Measurements from ENCODE around the gene LIN54.
"Not testable (repeated sequence)": the region's sequence is repeated elsewhere in the genome, so short reads cannot be mapped to it uniquely, and the experiment has no call there.

LIN54 gene

GRCh38 chr4:83012200-83012686 is 1.6 kb upstream of the LIN54 start:
- peak; percentile 16 for DNase-seq (ENCODE audit: low spot score)

GRCh38 chr4:83011689-83012199 is 1.1 kb upstream of the LIN54 start:
- DNase-seq (ENCODE audit: low spot score), result peak; percentile 21

- DNase-seq (ENCODE audit: low spot score), result peak; percentile 42
Observed at GRCh38 chr4:83010111-83010521, 507 bp downstream of the LIN54 start.

- no peak for DNase-seq (ENCODE audit: low spot score)
Observed at GRCh38 chr4:83009529-83009928, 1.1 kb downstream of the LIN54 start.

GRCh38 chr4:83003044-83003791 is 7.4 kb downstream of the LIN54 start:
- DNase-seq (ENCODE audit: low spot score), result not testable (repeated sequence)

GRCh38 chr4:83002329-83002728 is 8.3 kb downstream of the LIN54 start:
- no peak for DNase-seq (ENCODE audit: low spot score)

- DNase-seq (ENCODE audit: low spot score), result no peak
Observed at GRCh38 chr4:82998898-82999297, 11.7 kb downstream of the LIN54 start.

- no peak for DNase-seq (ENCODE audit: low spot score)
Observed at GRCh38 chr4:82994834-82995233, 15.8 kb downstream of the LIN54 start.

GRCh38 chr4:82989575-82990429 is 20.8 kb downstream of the LIN54 start:
- DNase-seq (ENCODE audit: low spot score), result no peak

GRCh38 chr4:82988323-82988832 is 22.2 kb downstream of the LIN54 start:
- no peak for DNase-seq (ENCODE audit: low spot score)

GRCh38 chr4:82987519-82987918 is 23.1 kb downstream of the LIN54 start:
- not testable (repeated sequence) for DNase-seq (ENCODE audit: low spot score)

GRCh38 chr4:82984459-82984858 is 26.2 kb downstream of the LIN54 start:
- DNase-seq (ENCODE audit: low spot score), result peak; percentile 39

GRCh38 chr4:82983444-82983843 is 27.2 kb downstream of the LIN54 start:
- DNase-seq (ENCODE audit: low spot score), result no peak

GRCh38 chr4:82981138-82981537 is 29.5 kb downstream of the LIN54 start:
- no peak for DNase-seq (ENCODE audit: low spot score)

- DNase-seq (ENCODE audit: low spot score), result no peak
Observed at GRCh38 chr4:82975792-82976191, 34.8 kb downstream of the LIN54 start.

- no peak for DNase-seq (ENCODE audit: low spot score)
Observed at GRCh38 chr4:82969414-82969813, 41.2 kb downstream of the LIN54 start.

GRCh38 chr4:82968972-82969371 is 41.7 kb downstream of the LIN54 start:
- no peak for DNase-seq (ENCODE audit: low spot score)

- DNase-seq (ENCODE audit: low spot score), result no peak
Observed at GRCh38 chr4:82965763-82966162, 44.9 kb downstream of the LIN54 start.

GRCh38 chr4:82957045-82957444 is 53.6 kb downstream of the LIN54 start:
- DNase-seq (ENCODE audit: low spot score), result no peak

GRCh38 chr4:82954212-82954611 is 56.4 kb downstream of the LIN54 start:
- no peak for DNase-seq (ENCODE audit: low spot score)

- no peak for DNase-seq (ENCODE audit: low spot score)
Observed at GRCh38 chr4:82951196-82951595, 59.4 kb downstream of the LIN54 start.

GRCh38 chr4:82948647-82949204 is 61.9 kb downstream of the LIN54 start:
- no peak for DNase-seq (ENCODE audit: low spot score)

Measured in SW480 (cell line).